GM18951 (cell line): ENCODE data around the gene HOGA1.
"Not testable (repeated sequence)": the region's sequence is repeated elsewhere in the genome, so short reads cannot be mapped to it uniquely, and the experiment has no call there.

Source experiments
- POLR2A ChIP-seq: IDR thresholded peaks from 4 replicates; pipeline ENCODE4 v1.6.1; 2011; ENCODE audit warnings: mild to moderate bottlenecking; ENCODE audit not compliant: insufficient read length, insufficient read depth; ENCODE audit errors: extremely low read depth
- in situ Hi-C: fragments of 300-500 bp; cut with MboI; formaldehyde crosslinking; loops from one replicate; pipeline ENCODE4 v1.12.0; 2022; ENCODE audit warnings: low sequenced_read_pairs, mixed read lengths, inconsistent platforms; ENCODE audit not compliant: unreplicated experiment

The HOGA1 gene

DNA sequence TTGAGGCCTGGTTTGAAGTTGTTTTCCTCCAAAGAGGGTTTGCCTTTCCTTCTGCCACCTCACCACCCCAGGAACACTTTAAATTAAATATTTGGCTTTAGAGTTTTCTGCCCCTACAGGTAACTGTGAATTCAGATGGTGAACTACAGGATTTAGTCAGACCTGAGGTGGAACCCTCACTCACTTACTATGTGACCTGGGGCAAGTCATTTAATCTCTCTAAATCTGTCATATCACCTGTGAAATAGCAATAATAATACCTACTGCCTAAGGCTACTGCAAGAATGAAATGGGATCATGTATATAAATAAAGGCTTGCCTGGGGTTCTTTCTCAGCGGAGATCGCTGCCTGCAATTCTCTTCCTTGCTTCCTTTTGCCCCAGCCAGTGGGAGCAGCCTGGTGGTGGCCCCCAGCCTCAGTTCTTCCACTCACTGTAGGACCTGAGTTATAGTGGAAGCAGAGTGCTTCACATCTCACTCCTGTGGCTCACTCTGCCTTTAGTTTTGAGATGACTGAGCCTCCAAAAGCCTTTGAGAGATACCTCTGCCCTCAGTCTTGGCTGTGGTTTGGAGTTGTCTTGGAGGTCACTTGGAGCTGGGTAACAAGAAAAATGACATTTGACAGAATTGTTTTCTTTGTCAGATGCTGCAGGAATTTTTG lies 17.7 kb upstream of the HOGA1 start:
- no peak for TF ChIP-seq POLR2A
- in situ Hi-C loops, result no loop called here

DNA sequence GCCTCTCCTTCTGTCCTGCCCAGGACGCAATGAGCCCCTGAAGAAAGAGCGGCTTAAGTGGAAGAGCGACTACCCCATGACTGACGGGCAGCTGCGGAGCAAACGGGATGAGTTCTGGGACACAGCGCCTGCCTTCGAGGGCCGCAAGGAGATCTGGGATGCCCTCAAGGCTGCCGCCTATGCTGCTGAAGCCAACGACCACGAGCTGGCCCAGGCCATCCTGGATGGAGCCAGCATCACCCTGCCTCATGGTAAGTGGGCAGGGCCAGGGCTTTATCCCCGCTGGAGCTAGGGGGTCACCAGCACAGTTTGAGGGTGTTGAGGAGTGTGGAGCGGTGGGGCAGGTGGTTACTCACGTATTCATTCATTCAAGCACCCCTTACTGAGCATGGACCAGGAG lies 16.3 kb upstream of the HOGA1 start:
- in situ Hi-C loops, result no loop called here
- TF ChIP-seq POLR2A, result no peak

DNA sequence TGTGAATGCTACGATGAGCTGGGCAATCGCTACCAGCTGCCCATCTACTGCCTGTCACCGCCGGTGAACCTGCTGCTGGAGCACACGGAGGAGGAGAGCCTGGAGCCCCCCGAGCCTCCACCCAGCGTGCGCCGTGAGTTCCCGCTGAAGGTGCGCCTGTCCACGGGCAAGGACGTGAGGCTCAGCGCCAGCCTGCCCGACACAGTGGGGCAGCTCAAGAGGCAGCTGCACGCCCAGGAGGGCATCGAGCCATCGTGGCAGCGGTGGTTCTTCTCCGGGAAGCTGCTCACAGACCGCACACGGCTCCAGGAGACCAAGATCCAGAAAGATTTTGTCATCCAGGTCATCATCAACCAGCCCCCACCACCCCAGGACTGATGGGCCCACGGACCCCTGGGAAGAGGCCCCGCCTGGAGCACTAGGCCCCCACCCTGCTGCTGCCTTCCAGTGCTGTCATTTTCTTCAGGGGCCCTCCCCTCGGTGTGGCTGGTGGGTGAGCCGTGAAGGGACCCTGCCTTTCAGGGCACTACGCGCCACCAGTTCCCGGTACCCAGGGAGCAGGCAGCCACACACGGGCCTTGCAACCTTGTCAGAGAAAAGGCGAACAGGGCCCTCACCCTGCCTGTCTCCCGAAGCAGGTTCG lies 13.9 kb upstream of the HOGA1 start:
- no peak for TF ChIP-seq POLR2A
- in situ Hi-C loops, result no loop called here

DNA sequence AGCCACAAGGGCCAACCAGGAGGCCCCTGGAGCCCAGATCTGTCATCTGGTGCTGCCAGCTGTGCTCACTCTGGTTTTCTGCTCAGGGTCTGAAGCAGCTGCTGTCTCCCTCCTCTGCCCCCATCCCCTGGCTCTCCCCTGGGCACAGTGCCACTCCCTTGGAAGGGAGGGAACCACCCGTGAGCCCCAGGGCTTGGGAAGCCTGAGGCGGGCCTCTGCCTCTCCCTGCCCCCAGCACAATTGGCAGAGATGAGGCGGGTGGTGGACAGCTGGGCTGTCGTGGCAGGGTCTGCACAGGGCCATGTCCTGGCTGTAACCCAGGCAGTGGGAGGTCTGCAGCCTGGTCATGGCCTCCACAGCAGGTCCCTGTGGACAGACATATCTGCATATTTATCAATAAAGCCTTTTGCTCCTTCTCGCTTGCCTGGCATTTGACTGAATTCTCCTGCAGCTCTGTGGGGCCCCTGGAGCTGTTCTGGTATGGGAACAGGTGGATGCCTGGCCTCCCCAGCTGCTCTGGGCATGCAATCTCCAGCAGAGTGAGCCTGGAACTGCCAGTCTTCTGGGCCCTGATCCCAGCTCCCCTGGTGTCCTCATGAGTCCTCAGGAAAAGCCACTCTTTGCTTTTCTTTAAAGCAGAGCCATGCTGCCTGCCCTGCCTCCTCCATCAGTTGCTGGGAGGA lies 13.3 kb upstream of the HOGA1 start:
- TF ChIP-seq POLR2A, result no peak
- in situ Hi-C loops, result no loop called here

DNA sequence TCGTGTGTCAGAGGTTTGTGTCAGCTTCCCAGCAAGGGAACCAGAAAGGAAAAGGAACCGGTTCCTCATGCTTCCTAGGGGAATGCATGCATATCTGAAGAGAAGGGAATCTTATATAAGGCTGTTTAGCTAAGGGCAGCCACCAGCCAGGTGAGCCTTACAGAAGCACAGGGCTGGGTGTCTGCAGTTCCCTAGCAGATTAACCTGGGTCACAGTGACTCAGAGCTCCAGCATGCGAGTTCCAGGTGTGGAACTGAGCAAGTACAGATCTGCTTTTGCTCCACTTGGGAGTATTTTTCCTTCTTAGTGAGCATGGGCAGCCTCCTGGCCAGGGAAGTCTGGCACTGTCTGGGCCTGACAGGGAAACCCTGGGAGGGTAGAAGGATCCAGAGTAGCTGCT lies 12.6 kb upstream of the HOGA1 start:
- in situ Hi-C loops, result no loop called here
- TF ChIP-seq POLR2A, result no peak

DNA sequence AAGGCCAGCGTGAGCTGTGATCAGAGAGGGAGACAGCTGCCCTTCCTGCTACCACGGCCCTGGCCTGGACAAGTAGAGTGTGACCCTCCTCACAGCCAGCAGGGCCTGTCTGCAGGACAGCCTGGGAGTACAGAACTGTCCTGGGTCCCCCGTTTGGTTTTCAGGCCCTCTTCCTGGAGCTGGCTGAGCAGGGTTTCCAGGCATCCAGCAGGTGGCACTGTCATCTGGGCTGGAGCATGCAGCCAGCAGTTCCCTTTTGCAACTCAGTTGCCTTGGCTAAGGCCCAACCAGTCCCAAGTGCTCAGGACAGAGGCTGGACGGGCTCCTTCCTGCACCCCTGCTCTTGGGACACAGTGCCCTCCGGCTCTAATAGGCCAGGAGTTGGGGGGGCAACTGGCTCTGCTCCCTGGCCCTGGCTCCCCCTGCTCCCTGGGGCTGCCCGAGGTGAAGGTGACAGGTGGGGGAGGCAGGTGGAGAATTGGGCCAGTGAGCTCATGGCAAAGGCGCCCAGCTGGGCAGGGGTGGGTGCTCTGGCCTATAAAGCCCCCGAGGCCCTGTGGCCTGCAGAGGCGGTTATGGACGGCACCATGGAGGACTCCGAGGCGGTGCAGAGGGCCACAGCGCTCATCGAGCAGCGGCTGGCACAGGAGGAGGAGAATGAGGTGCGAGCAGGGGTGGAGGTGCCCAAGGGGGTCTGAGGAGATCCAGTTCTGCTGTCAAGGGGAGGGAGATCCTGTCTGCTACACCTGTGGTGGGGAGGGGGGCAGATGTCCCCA lies 11.8 kb upstream of the HOGA1 start, which contains the start of gene ANKRD2:
Gene ANKRD2, plus strand, starts transcription at position 566 of the 776 bp plus-strand sequence. Its CDS starts 10 bp downstream, at position 576.
- in situ Hi-C loops, result no loop called here
- TF ChIP-seq POLR2A, result no peak

DNA sequence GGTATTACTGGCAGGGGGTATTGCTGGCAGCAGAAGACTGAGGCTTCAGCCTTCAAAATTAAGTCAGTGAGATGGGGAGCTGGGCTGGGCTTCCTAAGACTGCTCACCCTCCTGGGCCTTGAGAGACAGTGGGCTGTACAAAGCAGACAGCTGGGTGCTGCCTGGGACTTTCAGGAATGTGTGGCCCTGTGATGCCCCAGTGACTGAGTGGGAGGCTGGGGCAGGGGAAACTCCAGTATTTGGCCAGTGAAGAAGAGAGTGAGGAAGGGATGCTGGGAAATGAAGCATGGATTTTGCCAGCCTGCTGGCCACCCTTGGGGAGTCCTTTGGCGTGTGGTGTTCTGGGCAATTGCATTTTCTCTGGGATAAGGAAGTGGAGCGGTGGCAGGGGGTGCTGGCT lies 11.2 kb upstream of the HOGA1 start:
- TF ChIP-seq POLR2A, result no peak
- in situ Hi-C loops, result no loop called here

DNA sequence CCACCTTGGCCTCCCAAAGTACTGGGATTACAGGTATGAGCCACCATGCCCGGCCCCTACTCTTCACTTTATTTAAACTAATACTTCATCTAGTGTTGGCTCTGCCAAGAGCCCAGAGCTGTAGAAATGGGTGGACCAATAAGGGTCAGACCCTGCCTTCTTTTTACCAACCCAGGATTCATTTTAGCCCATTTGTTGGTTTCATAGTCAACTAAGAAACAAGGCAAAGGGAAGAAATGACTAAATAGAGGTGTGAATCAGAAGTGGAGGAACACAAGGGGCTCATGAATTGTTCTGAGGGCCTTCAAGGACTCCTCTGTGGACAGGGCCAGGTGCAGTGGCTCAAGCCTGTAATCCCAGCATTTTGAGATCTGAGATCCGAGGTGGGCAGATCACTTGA lies 10.5 kb upstream of the HOGA1 start:
- in situ Hi-C loops, result no loop called here

DNA sequence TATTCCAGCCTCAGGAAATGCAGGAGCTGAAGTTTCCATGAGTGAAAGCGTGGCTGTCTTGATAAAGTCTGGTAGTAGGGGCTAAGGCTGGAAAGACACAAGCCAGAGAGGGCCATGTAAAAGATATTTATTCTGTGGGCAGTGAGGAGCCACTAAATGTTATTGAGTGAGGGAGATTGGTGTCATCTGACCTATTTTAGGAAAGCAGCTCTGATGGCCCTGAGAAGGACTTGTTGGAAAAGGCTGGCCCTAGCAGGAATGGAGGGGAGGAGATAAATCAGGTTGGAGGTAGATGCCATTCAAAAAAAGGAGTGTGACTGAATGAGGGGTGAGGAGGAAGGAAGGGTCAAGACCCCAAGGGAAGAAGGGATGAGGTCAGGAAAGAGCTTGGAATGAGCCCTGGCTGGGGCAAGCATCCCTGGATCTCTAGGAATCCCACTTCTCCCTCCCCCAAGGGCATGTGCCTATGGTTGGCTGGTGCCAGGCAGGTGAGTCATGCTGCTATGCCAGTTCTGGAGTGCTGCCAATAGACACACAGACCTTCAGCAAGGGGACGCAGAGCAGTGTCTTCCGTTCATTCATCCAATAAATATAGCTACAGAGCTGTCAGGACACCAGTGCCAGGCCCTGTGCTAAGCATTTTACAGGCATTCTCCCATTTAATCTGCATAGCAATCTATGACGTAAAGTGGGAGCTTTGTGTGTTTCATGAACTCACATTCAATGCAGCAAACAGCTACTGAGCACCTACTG lies 9.6 kb upstream of the HOGA1 start:
- TF ChIP-seq POLR2A, result no peak
- in situ Hi-C loops, result no loop called here

More for the DNA sequence above, 10.5 kb upstream of the HOGA1 start:
- TF ChIP-seq POLR2A, result no peak

DNA sequence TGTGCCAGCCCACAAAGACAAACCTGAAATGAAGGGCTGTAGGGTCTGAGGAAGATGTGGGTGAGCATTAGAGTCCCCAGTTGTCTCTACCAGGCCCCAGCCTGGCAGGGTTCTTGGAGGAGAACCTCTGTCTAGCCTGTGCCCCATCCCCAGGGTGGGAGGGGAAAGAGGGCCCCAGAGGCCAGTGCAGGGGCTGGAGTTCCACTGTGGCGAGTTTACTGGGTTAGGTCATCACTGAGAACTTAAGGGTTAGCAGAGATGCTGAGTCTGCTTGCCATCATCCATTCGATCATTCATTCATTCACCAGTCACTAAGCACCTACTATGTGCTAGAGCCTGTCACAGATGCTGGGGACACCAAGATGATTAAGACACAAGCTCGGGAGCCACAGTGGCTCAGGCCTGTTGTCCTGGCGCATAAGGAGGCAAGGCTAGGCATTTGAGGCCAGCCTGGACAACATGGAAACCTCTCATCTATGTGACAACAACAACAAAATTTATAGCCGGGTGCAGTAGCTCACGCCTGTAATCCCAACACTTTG lies 9.0 kb upstream of the HOGA1 start:
- in situ Hi-C loops, result no loop called here
- TF ChIP-seq POLR2A, result no peak

DNA sequence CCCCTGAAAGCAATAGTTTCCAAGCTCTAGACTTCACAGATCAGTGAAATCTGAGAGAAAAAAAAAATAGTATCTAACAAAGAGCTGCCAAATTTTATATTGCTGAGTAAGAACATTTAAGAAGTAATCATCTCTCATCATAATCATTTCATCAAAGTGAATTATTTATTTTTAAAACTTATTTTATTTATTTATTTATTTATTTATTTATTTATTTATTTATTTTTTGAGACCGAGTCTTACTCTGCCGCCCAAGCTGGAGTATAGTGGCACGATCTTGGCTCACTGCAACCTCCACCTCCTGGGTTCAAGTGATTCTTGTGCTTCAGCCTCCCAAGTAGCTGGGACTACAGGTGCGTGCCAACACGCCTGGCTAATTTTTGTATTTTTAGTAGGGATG lies 7.7 kb upstream of the HOGA1 start:
- in situ Hi-C loops, result not testable (repeated sequence)

DNA sequence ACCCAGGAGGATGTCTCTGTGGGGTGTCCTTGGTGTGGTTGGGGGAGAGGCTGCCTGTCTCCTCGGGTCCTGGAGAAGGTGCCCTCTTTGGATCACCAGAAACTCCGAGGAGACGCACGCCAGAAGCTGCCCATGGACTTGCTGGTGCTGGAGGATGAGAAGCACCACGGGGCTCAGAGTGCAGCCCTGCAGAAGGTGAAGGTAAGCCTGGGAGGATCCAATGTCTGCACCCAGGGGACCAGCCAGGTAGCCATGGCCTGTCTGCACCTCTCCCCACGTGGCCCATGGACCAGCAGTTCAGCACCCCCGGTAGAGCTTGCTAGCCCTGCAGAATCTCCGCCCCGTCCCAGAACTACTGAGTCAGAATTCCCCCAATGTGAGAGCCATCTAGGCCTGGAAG lies 6.5 kb upstream of the HOGA1 start:
- no peak for TF ChIP-seq POLR2A
- in situ Hi-C loops, result no loop called here
